HEK293T (cell line): ENCODE results near the gene BACH2.

Experiments used
- CTCF ChIA-PET: fragments of 350-600 bp; formaldehyde crosslinking; extraction: SDS; loops from one replicate; lab custom pipeline; 2021; ENCODE audit warnings: antibody characterized with exemption, inconsistent platforms; lab: Yijun Ruan, JAX
- POLR2A ChIA-PET: fragments of 350-600 bp; formaldehyde crosslinking; extraction: SDS; loops from one replicate; lab custom pipeline; 2020; ENCODE audit warnings: antibody characterized with exemption, inconsistent platforms; lab: Yijun Ruan, JAX
- DNase-seq: peaks from one replicate; pipeline ENCODE4 v3.0.0; 2012; ENCODE audit warnings: mixed read lengths; ENCODE audit errors: extremely low spot score
- ARNT ChIP-seq: fragments of 450-650 bp; IDR thresholded peaks from 2 replicates; pipeline ENCODE4 v1.6.1; 2017; ENCODE audit warnings: mild to moderate bottlenecking
- BHLHE40 ChIP-seq: fragments of 450-650 bp; IDR thresholded peaks from 2 replicates; pipeline ENCODE4 v1.6.1; 2016; ENCODE audit warnings: mild to moderate bottlenecking, moderate library complexity, borderline replicate concordance
- CTBP1 ChIP-seq: fragments of 450-650 bp; IDR thresholded peaks from 2 replicates; pipeline ENCODE4 v1.6.1; 2016; ENCODE audit warnings: borderline replicate concordance
- ELF4 ChIP-seq: fragments of 450-650 bp; IDR thresholded peaks from 2 replicates; pipeline ENCODE4 v1.6.1; 2017; ENCODE audit warnings: antibody characterized with exemption
- FOXA1 ChIP-seq: fragments of 450-650 bp; IDR thresholded peaks from 2 replicates; pipeline ENCODE4 v1.6.1; 2016; ENCODE audit warnings: mild to moderate bottlenecking
- FOXK2 ChIP-seq: fragments of 450-650 bp; IDR thresholded peaks from 2 replicates; pipeline ENCODE4 v1.6.1; 2016; ENCODE audit warnings: mild to moderate bottlenecking
- FOXM1 ChIP-seq: fragments of 450-650 bp; IDR thresholded peaks from 2 replicates; pipeline ENCODE4 v1.6.1; 2017; ENCODE audit warnings: mild to moderate bottlenecking, borderline replicate concordance
- HDGF ChIP-seq: fragments of 450-650 bp; IDR thresholded peaks from 2 replicates; pipeline ENCODE4 v1.6.1; 2017; ENCODE audit warnings: antibody characterized with exemption, borderline replicate concordance
- L3MBTL2 ChIP-seq: fragments of 450-650 bp; conservative IDR thresholded peaks from 2 replicates; pipeline ENCODE4 v1.6.1; 2016; ENCODE audit warnings: mild to moderate bottlenecking
- LEF1 ChIP-seq: fragments of 450-650 bp; IDR thresholded peaks from 2 replicates; pipeline ENCODE4 v1.6.1; 2017; ENCODE audit warnings: mild to moderate bottlenecking, borderline replicate concordance
- NFRKB ChIP-seq: fragments of 450-650 bp; IDR thresholded peaks from 2 replicates; pipeline ENCODE4 v1.6.1; 2016; ENCODE audit warnings: mild to moderate bottlenecking, moderate library complexity
- SP1 ChIP-seq: fragments of 450-650 bp; IDR thresholded peaks from 2 replicates; pipeline ENCODE4 v1.6.1; 2017
- SUZ12 ChIP-seq: fragments of 450-650 bp; IDR thresholded peaks from 2 replicates; pipeline ENCODE4 v1.6.1; 2016; ENCODE audit warnings: mild to moderate bottlenecking
- TARDBP ChIP-seq: fragments of 450-650 bp; IDR thresholded peaks from 2 replicates; pipeline ENCODE4 v1.6.1; 2016
- ZNF384 ChIP-seq: fragments of 450-650 bp; IDR thresholded peaks from 2 replicates; pipeline ENCODE4 v1.6.1; 2016
- TF ChIP-seq, protein P1 (sequence below): fragments of 450-650 bp; IDR thresholded peaks from 2 replicates; pipeline ENCODE4 v1.6.1; 2016

Gene BACH2

DNA sequence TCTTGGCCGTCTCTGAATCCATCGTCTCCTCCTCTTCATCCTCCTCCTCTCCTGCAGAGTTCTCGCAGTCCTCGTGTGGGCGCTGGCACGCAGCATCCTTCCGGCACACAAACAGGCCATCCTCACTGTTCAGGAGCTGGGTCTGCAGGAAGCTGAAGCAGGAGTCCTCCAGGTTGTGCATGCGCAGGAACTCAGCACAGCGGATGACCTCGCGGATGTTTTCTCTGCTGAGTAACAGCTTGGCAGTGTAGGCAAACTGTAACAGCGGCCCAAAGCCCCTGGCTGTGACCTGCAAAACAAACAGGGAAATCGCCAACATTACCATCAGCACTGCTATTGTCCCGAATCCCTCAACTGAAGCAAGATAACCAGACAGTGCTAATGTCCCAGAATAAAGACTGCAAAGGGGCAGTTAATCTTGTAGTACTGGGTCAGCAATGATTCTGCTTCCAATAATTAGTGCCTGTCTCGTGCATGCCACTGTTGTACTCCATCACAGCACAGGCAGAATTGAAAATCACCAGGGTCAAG, 345.0 kb downstream of the BACH2 start:
- TF ChIP-seq FOXA1 (no peak), SP1 (no peak), L3MBTL2 (no peak), BHLHE40 (no peak), ZNF384 (no peak), LEF1 (no peak), FOXM1 (no peak), SUZ12 (no peak), ELF4 (no peak), TARDBP (no peak), NFRKB (no peak), ARNT (no peak), CTBP1 (no peak), HDGF (no peak), FOXK2 (no peak)
- TF ChIP-seq, protein P1, sequence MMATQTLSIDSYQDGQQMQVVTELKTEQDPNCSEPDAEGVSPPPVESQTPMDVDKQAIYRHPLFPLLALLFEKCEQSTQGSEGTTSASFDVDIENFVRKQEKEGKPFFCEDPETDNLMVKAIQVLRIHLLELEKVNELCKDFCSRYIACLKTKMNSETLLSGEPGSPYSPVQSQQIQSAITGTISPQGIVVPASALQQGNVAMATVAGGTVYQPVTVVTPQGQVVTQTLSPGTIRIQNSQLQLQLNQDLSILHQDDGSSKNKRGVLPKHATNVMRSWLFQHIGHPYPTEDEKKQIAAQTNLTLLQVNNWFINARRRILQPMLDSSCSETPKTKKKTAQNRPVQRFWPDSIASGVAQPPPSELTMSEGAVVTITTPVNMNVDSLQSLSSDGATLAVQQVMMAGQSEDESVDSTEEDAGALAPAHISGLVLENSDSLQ: no peak
- ChIA-PET CTCF (interaction anchor here (2.5 kb wide), 1 partner anchor 11 kb away, joined by 13 read pairs; no protein-coding TSS in a partner anchor), POLR2A (no interaction called here)
- DNase-seq: no peak

DNA sequence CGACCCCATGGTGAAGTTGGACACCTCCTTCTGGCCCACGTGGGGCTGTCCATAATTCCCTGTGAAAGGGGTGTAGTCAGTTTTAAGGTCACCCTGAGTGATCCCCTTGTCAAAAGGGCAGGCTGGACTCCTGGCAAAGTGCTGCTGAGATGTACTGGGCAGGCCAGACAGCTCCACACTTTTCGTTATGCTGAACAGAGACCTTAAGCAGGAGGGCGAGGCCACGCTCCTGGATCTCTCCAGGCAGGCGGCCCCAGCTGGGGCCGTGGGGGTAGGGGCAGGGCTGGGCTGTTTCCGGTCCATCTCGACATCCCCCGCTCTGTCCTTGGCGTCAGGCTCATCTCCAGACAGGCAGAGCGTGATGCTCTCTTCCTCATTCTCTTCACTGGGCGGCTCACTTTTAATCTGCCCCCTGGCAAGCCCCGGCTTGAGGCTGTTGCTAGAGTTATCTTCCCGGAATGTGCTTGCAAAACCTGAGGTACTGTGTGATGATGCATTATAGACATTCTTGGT, 345.7 kb downstream of the BACH2 start:
- DNase-seq: no peak
- CTCF ChIA-PET: interaction anchor here (2.5 kb wide), 1 partner anchor 10 kb away, joined by 13 read pairs; no protein-coding TSS in a partner anchor
- no peak for TF ChIP-seq TARDBP
- no peak for TF ChIP-seq L3MBTL2
- TF ChIP-seq ARNT: no peak
- no peak for TF ChIP-seq ZNF384
- TF ChIP-seq, protein P1: no peak

DNA sequence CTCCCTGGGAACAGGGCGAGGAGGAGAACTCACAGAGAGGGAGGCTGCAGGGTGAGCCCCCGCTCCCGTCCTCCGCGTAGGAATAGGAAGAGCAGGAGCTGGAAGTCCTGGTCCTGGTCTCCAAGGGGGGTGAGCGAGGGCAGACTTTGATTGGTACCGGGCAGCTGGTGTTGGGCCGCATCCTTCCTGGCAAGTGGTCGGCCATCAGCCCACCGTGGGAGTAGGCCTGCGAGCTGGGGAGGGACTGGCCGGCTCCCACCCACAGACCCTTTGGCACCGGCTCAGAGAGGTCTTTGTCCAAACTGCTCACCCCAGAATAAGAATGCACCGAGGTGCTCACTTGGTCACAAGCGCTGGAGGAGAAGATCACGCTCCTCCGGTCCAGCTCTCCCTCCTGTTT, 346.2 kb downstream of the BACH2 start:
- POLR2A ChIA-PET: no interaction called here
- CTCF ChIA-PET: no interaction called here
- TF ChIP-seq FOXK2 (no peak), ELF4 (no peak), L3MBTL2 (no peak), SUZ12 (no peak), NFRKB (no peak), TARDBP (no peak), ARNT (no peak)
- DNase-seq: no peak

More for the DNA sequence above, 345.7 kb downstream of the BACH2 start:
- POLR2A ChIA-PET: no interaction called here

DNA sequence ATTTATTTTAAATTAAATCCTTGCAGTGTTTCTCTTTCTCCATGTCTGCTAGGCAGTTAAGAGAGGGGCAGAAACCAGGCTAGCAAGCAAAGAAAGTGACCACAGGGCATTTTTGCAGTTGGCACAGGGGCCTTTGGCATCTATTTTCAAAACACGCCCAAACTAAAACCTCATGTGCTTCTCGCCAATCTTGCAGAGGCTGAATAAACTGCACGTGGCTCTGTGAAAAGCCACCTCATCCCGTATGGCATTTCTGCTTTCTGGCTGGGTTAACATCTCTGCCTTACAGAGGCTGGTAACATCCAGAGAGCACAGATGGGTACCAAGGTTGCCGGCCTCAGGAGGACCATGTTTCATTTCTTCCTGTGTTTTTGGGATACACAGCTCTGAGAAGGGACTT, 347.8 kb downstream of the BACH2 start:
- POLR2A ChIA-PET: no interaction called here
- TF ChIP-seq, protein P1: no peak
- DNase-seq: no peak
- CTCF ChIA-PET: no interaction called here

DNA sequence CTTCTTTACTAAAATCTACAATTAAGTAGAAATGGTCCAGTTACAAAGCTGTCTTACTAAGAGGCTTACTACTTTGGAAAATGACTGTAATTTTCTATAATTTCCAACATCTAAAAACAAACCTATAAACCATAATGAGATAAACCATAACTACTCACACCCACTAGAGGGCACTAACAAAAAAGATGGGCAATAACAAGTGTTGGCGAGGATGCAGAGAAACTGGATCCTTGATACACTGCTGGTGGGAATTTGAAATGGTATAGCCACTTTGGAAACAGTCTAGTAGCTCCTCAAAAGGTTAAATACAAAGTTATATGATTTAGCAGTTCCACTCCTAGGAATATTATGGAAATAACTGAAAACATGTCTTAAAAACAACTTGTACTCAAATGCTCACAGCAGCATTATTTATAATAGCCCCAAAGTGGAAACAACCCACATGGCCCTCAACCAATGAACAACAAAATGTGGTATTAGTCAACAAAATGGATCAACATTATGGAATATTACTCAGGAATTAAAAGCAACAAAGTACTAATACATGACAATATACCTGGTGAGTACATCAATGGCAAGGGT, 351.7 kb downstream of the BACH2 start:
- TF ChIP-seq FOXM1 (no peak), L3MBTL2 (no peak), FOXA1 (no peak), ARNT (no peak), SP1 (no peak), FOXK2 (no peak), BHLHE40 (no peak), LEF1 (no peak), TARDBP (no peak), CTBP1 (no peak), ZNF384 (no peak), SUZ12 (no peak), ELF4 (no peak), NFRKB (no peak), HDGF (no peak)
- TF ChIP-seq, protein P1: no peak
- DNase-seq: no peak
- POLR2A ChIA-PET: no interaction called here
- CTCF ChIA-PET: interaction anchor here (1.7 kb wide), 1 partner anchor 534 kb away, joined by 3 read pairs; no protein-coding TSS in a partner anchor

DNA sequence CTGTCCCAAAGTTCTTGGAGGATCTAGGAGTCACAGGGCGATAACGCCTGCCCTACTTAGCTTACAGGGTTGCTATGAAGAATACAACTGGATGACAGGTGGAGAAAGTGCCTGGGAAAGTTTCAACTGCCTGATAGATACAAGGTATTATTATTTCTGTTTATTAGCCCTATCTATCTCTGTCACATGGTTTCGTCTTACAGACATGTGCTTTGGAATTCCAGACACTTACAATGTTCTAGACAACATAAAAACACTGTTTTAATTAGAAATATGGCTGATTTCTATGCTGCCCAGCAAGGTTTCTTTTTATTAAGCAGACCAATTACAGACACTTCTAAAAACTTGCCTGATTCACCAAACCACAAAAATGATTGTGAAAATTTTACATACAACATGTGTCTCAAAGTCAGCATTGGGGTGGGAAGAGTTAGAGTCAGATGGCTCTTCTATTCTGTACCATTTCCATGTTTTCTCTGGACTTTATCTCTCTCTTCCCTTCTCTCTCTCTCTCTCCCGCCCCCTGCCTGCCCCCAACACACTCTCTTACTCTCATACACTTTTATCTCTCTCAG, 352.4 kb downstream of the BACH2 start:
- no peak for DNase-seq
- ChIA-PET CTCF (interaction anchor here (0.6 to 1.7 kb wide), 2 partner anchors 23 to 535 kb away, joined by 3 read pairs; no protein-coding TSS in a partner anchor), POLR2A (no interaction called here)
- TF ChIP-seq ELF4 (no peak), TARDBP (no peak), NFRKB (no peak), FOXK2 (no peak)
- TF ChIP-seq, protein P1: no peak
